ENCODE measurements around the gene SPECC1.

The SPECC1 gene

GRCh38 chr17:20143740-20144139, 134.6 kb downstream of the SPECC1 start:
- no peaks in the 10 kb centered on the region for H3K9me2 ChIP-seq (ENCODE audit: low read depth, low read length)
- H3K4me3 ChIP-seq (ENCODE audit: low read depth, low read length, poor library complexity, severe bottlenecking) = no peak overlapping the region
- no peaks in the 10 kb centered on the region for H3F3A ChIP-seq (ENCODE audit: insufficient read depth, low read length)
- H4K20me1 ChIP-seq (ENCODE audit: insufficient read depth, low read length) = no peaks in the 10 kb centered on the region
- no peaks in the 10 kb centered on the region for H3K4me1 ChIP-seq (ENCODE audit: insufficient read depth, low read length, severe bottlenecking)
- no peak overlapping the region for H3K4me2 ChIP-seq (ENCODE audit: low read length)
- no peak overlapping the region for H3K9ac ChIP-seq (ENCODE audit: low read length)
- no peaks in the 10 kb centered on the region for H3K36me3 ChIP-seq (ENCODE audit: insufficient read depth, low read length)
- no peak for TF ChIP-seq CTCF (IDR thresholded peaks at IDR 0.05; ENCODE audit: low read length)
- TF ChIP-seq EZH2 (IDR thresholded peaks at IDR 0.05; ENCODE audit: borderline replicate concordance, low read length) = no peak
- H3K79me2 ChIP-seq (ENCODE audit: insufficient read depth, low read length) = no peaks in the 10 kb centered on the region
- H3K27me3 ChIP-seq (ENCODE audit: insufficient read depth, low read length) = 0 out of 2 replicates have a peak, but pooled peaks cover 5% of the 10 kb centered on the region
- H2AFZ ChIP-seq (ENCODE audit: low read length) = no peak overlapping the region
- no peak overlapping the region for H3K27ac ChIP-seq (ENCODE audit: low read depth, low read length, poor library complexity, severe bottlenecking)
- H3K9me3 ChIP-seq (ENCODE audit: low read length) = no peaks in the 10 kb centered on the region

DNA sequence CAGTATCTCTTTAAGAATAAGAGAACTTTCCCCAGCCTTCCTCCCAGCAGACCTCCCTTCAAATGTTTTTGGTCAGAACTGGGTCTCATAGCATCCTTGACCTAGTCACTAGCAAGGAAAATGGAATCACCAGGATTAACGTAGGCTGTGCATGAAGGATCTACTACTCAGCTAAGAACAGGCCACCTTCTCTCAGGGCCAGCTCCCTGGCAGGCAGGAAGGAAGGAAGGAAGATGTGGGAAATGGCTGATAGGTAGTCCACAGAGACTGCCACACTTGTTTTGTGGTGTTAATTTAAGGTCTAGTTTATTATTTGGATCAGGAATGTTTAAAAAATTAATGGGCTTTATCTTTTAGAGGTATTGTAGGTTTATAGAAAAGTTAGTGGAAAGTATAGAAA, 136.4 kb downstream of the SPECC1 start:
- Histone ChIP-seq H3F3A (ENCODE audit: insufficient read depth, low read length) (no peaks in the 10 kb centered on the region), H3K9me2 (ENCODE audit: low read depth, low read length) (no peaks in the 10 kb centered on the region), H3K79me2 (ENCODE audit: insufficient read depth, low read length) (no peaks in the 10 kb centered on the region), H3K36me3 (ENCODE audit: insufficient read depth, low read length) (no peaks in the 10 kb centered on the region), H3K9ac (ENCODE audit: low read length) (no peak overlapping the region), H3K4me2 (ENCODE audit: low read length) (no peak overlapping the region), H2AFZ (ENCODE audit: low read length) (no peak overlapping the region), H3K4me1 (ENCODE audit: insufficient read depth, low read length, severe bottlenecking) (no peaks in the 10 kb centered on the region), H3K27me3 (ENCODE audit: insufficient read depth, low read length) (0 out of 2 replicates have a peak, but pooled peaks cover 5% of the 10 kb centered on the region), H3K9me3 (ENCODE audit: low read length) (no peaks in the 10 kb centered on the region), H4K20me1 (ENCODE audit: insufficient read depth, low read length) (no peaks in the 10 kb centered on the region), H3K4me3 (ENCODE audit: low read depth, low read length, poor library complexity, severe bottlenecking) (no peak overlapping the region), H3K27ac (ENCODE audit: low read depth, low read length, poor library complexity, severe bottlenecking) (no peak overlapping the region)
- TF ChIP-seq CTCF (IDR thresholded peaks at IDR 0.05; ENCODE audit: low read length) (no peak), EZH2 (IDR thresholded peaks at IDR 0.05; ENCODE audit: borderline replicate concordance, low read length) (no peak)

DNA sequence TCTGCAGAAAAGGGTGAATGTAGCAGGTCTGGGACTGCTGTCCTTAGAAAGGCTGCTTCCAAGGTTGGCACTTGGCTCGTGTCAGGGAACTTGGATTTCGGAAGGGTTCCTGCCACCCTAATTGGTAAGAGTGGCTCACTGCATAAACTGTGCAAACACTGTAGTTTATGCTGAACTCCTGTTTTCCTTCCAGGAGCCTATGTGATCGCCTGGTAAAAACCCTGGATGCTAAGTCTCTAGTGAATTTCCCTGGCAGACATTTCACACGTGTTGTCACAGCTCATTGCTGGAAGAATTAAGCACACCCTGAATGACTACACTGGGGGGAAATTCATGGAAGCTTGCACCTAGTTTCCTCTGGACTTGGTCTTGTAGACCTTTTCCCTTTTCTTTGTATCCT, 140.1 kb downstream of the SPECC1 start:
- TF ChIP-seq CTCF (IDR thresholded peaks at IDR 0.05; ENCODE audit: low read length) (no peak), EZH2 (IDR thresholded peaks at IDR 0.05; ENCODE audit: borderline replicate concordance, low read length) (no peak)
- no peak overlapping the region for H3K4me3 ChIP-seq (ENCODE audit: low read depth, low read length, poor library complexity, severe bottlenecking)
- no peaks in the 10 kb centered on the region for H4K20me1 ChIP-seq (ENCODE audit: insufficient read depth, low read length)
- H3K27ac ChIP-seq (ENCODE audit: low read depth, low read length, poor library complexity, severe bottlenecking) = no peak overlapping the region
- no peak overlapping the region for H3K9ac ChIP-seq (ENCODE audit: low read length)
- no peaks in the 10 kb centered on the region for H3K36me3 ChIP-seq (ENCODE audit: insufficient read depth, low read length)
- no peak overlapping the region for H2AFZ ChIP-seq (ENCODE audit: low read length)
- no peaks in the 10 kb centered on the region for H3K9me2 ChIP-seq (ENCODE audit: low read depth, low read length)
- no peaks in the 10 kb centered on the region for H3K9me3 ChIP-seq (ENCODE audit: low read length)
- no peaks in the 10 kb centered on the region for H3F3A ChIP-seq (ENCODE audit: insufficient read depth, low read length)
- no peaks in the 10 kb centered on the region for H3K27me3 ChIP-seq (ENCODE audit: insufficient read depth, low read length)
- H3K79me2 ChIP-seq (ENCODE audit: insufficient read depth, low read length) = no peaks in the 10 kb centered on the region
- no peak overlapping the region for H3K4me2 ChIP-seq (ENCODE audit: low read length)
- H3K4me1 ChIP-seq (ENCODE audit: insufficient read depth, low read length, severe bottlenecking) = no peaks in the 10 kb centered on the region

All from OCI-LY1 (cell line).